ENCODE results near the gene TTC7B.
"Not testable (repeated sequence)": the region's sequence is repeated elsewhere in the genome, so short reads cannot be mapped to it uniquely, and the experiment has no call there.

TTC7B gene

GRCh38 chr14:90544971-90545370 lies 271.3 kb downstream of the TTC7B start:
- DNase-seq (ENCODE audit: low spot score), result no peak

GRCh38 chr14:90544566-90544965 lies 271.7 kb downstream of the TTC7B start:
- no peak for DNase-seq (ENCODE audit: low spot score)

- DNase-seq (ENCODE audit: low spot score), result no peak
Measured at GRCh38 chr14:90543876-90544275, 272.4 kb downstream of the TTC7B start.

- no peak for DNase-seq (ENCODE audit: low spot score)
Measured at GRCh38 chr14:90541076-90541634, 275.1 kb downstream of the TTC7B start.

GRCh38 chr14:90540437-90540836 lies 275.8 kb downstream of the TTC7B start:
- no peak for DNase-seq (ENCODE audit: low spot score)

- no peak for DNase-seq (ENCODE audit: low spot score)
Measured at GRCh38 chr14:90539996-90540395, 276.2 kb downstream of the TTC7B start.

GRCh38 chr14:90539496-90539775 lies 276.8 kb downstream of the TTC7B start:
- no peak for DNase-seq (ENCODE audit: low spot score)

GRCh38 chr14:90538716-90539495 lies 277.3 kb downstream of the TTC7B start:
- DNase-seq (ENCODE audit: low spot score), result no peak

GRCh38 chr14:90538095-90538494 lies 278.1 kb downstream of the TTC7B start:
- DNase-seq (ENCODE audit: low spot score), result no peak

GRCh38 chr14:90536511-90537191 lies 279.6 kb downstream of the TTC7B start:
- DNase-seq (ENCODE audit: low spot score), result no peak

- DNase-seq (ENCODE audit: low spot score), result no peak
Measured at GRCh38 chr14:90536092-90536491, 280.1 kb downstream of the TTC7B start.

- no peak for DNase-seq (ENCODE audit: low spot score)
Measured at GRCh38 chr14:90535556-90536090, 280.6 kb downstream of the TTC7B start.

- no peak for DNase-seq (ENCODE audit: low spot score)
Measured at GRCh38 chr14:90534838-90535555, 281.2 kb downstream of the TTC7B start.

- no peak for DNase-seq (ENCODE audit: low spot score)
Measured at GRCh38 chr14:90534091-90534837, 282.0 kb downstream of the TTC7B start.

GRCh38 chr14:90533591-90534021 lies 282.6 kb downstream of the TTC7B start:
- no peak for DNase-seq (ENCODE audit: low spot score)

- no peak for DNase-seq (ENCODE audit: low spot score)
Measured at GRCh38 chr14:90532826-90533525, 283.3 kb downstream of the TTC7B start.

GRCh38 chr14:90531497-90531896 lies 284.7 kb downstream of the TTC7B start:
- DNase-seq (ENCODE audit: low spot score), result no peak

GRCh38 chr14:90530523-90530922 lies 285.7 kb downstream of the TTC7B start:
- DNase-seq (ENCODE audit: low spot score), result no peak

- DNase-seq (ENCODE audit: low spot score), result no peak
Measured at GRCh38 chr14:90527978-90528377, 288.3 kb downstream of the TTC7B start.

GRCh38 chr14:90526536-90526935 lies 289.7 kb downstream of the TTC7B start:
- not testable (repeated sequence) for DNase-seq (ENCODE audit: low spot score)
